GM23338 (cell line): ENCODE measurements around the gene CDC42BPA. TPM values are rescaled to one million over a fixed set of nuclear protein-coding genes. Genes with fewer than 3 reads are reported as not detected.

Experiments
- ATAC-seq: fragments of 200-7000 bp; cut with Tn5 transposase; 3 replicates; pipeline ENCODE4 v1.9.1; 2020
- DNase-seq: peaks from one replicate; pipeline ENCODE4 v3.0.0-alpha.2; 2015; ENCODE audit warnings: low spot score
- H2AFZ ChIP-seq: fragments of 200-600 bp; sonication (generic); 2 replicates; pipeline ENCODE4 v1.8.0; 2016; ENCODE audit warnings: antibody characterized with exemption, mild to moderate bottlenecking, moderate library complexity
- H3F3A ChIP-seq: fragments of 200-600 bp; sonication (generic); replicated peaks from 2 replicates; pipeline ENCODE4 v1.8.0; 2017; ENCODE audit warnings: antibody characterized with exemption, mixed run types, low read depth
- H3K27ac ChIP-seq: fragments of 200-600 bp; sonication (generic); 2 replicates; pipeline ENCODE4 v1.6.1; 2016; ENCODE audit warnings: low read depth
- H3K27me3 ChIP-seq: fragments of 200-600 bp; sonication (generic); 2 replicates; pipeline ENCODE4 v1.8.0; 2016; ENCODE audit warnings: mild to moderate bottlenecking, mixed run types, moderate library complexity; ENCODE audit not compliant: insufficient read depth
- H3K36me3 ChIP-seq: fragments of 200-600 bp; sonication (generic); 2 replicates; pipeline ENCODE4 v1.8.0; 2016; ENCODE audit warnings: mild to moderate bottlenecking; ENCODE audit not compliant: insufficient read depth
- H3K4me1 ChIP-seq: fragments of 200-600 bp; sonication (generic); 2 replicates; pipeline ENCODE4 v1.8.0; 2016; ENCODE audit warnings: mild to moderate bottlenecking, moderate library complexity; ENCODE audit not compliant: insufficient read depth
- H3K4me2 ChIP-seq: fragments of 200-600 bp; sonication (generic); 2 replicates; pipeline ENCODE4 v1.7.1; 2017; ENCODE audit warnings: mixed run types
- H3K4me3 ChIP-seq: fragments of 200-600 bp; sonication (generic); 2 replicates; pipeline ENCODE4 v1.6.1; 2016; ENCODE audit warnings: mixed run types
- H3K79me2 ChIP-seq: fragments of 200-600 bp; sonication (generic); replicated peaks from 2 replicates; pipeline ENCODE4 v1.8.0; 2017; ENCODE audit warnings: mild to moderate bottlenecking; ENCODE audit not compliant: insufficient read depth
- H3K9me2 ChIP-seq: fragments of 200-600 bp; sonication (generic); 2 replicates; pipeline ENCODE4 v1.8.0; 2017; ENCODE audit not compliant: insufficient read depth
- H4K20me1 ChIP-seq: fragments of 200-600 bp; sonication (generic); replicated peaks from 2 replicates; pipeline ENCODE4 v1.8.0; 2017; ENCODE audit warnings: mild to moderate bottlenecking; ENCODE audit not compliant: insufficient read depth
- H3K27ac Mint-ChIP-seq: 2 replicates; pipeline ENCODE4 v1.8.0; 2020; ENCODE audit warnings: inconsistent platforms, mild to moderate bottlenecking, moderate library complexity, mixed read lengths
- H3K27me3 Mint-ChIP-seq: 3 replicates; pipeline ENCODE4 v1.8.0; 2022; ENCODE audit warnings: low read depth, mild to moderate bottlenecking, moderate library complexity, mixed read lengths, inconsistent platforms; ENCODE audit not compliant: insufficient read depth, poor library complexity
- H3K36me3 Mint-ChIP-seq: 3 replicates; pipeline ENCODE4 v1.8.0; 2021; ENCODE audit warnings: low read depth, mild to moderate bottlenecking, inconsistent platforms, moderate library complexity, mixed read lengths
- H3K4me1 Mint-ChIP-seq: 3 replicates; pipeline ENCODE4 v1.8.0; 2020; ENCODE audit warnings: mild to moderate bottlenecking, inconsistent platforms, mixed read lengths
- H3K4me3 Mint-ChIP-seq: 3 replicates; pipeline ENCODE4 v1.8.0; 2021; ENCODE audit warnings: moderate library complexity, mild to moderate bottlenecking, inconsistent platforms, mixed read lengths
- H3K9me3 Mint-ChIP-seq: 3 replicates; pipeline ENCODE4 v1.8.0; 2020; ENCODE audit warnings: moderate library complexity, mild to moderate bottlenecking, inconsistent platforms, mixed read lengths
- CREB1 ChIP-seq: fragments of 250-450 bp; sonication (Bioruptor Pico); IDR thresholded peaks from 2 replicates; pipeline ENCODE4 v1.5.0; 2020; ENCODE audit warnings: low read depth, mild to moderate bottlenecking, moderate library complexity
- EZH2 ChIP-seq: fragments of 200-600 bp; sonication (generic); IDR thresholded peaks from one replicate; pipeline ENCODE4 v1.8.0; 2017; ENCODE audit warnings: antibody characterized with exemption, mild to moderate bottlenecking, low read depth; ENCODE audit not compliant: unreplicated experiment
- EZH2phosphoT487 ChIP-seq: fragments of 200-600 bp; sonication (generic); IDR thresholded peaks from one replicate; pipeline ENCODE4 v1.8.1; 2018; ENCODE audit warnings: antibody characterized with exemption; ENCODE audit not compliant: unreplicated experiment
- JUNB ChIP-seq: IDR thresholded peaks from one replicate; pipeline ENCODE4 v1.6.1; 2016; ENCODE audit warnings: antibody characterized with exemption; ENCODE audit not compliant: unreplicated experiment
- NANOG ChIP-seq: IDR thresholded peaks from 2 replicates; pipeline ENCODE4 v1.6.1; 2016; ENCODE audit warnings: antibody characterized with exemption, borderline replicate concordance
- STAT1 ChIP-seq: IDR thresholded peaks from one replicate; pipeline ENCODE4 v1.6.1; 2016; ENCODE audit warnings: antibody characterized with exemption; ENCODE audit not compliant: unreplicated experiment
- ZNF114 ChIP-seq: fragments of 250-450 bp; sonication (Bioruptor Pico); IDR thresholded peaks from 2 replicates; pipeline ENCODE4 v1.5.0; 2020; ENCODE audit warnings: mild to moderate bottlenecking, moderate library complexity
- ZNF331 ChIP-seq: fragments of 250-450 bp; sonication (Bioruptor Pico); IDR thresholded peaks from 2 replicates; pipeline ENCODE4 v1.5.0; 2020; ENCODE audit warnings: low read depth, mild to moderate bottlenecking, moderate library complexity
- polyA plus RNA-seq: library from polyadenylated mRNA; unstranded; fragments of >200 nt; fragmentation: Nextera tagmentation; extraction: Ambion mirVana; gene quantifications from 2 replicates; pipeline ENCODE4 v1.2.1, GENCODE V29; 2016
- total RNA-seq: library from RNA; depleted of rRNA; stranded (reverse); fragments of >200 nt; shearing (Covaris generic); gene quantifications from 2 replicates; pipeline ENCODE4 v1.2.3, GENCODE V29; 2014
- TF ChIP-seq, protein P1 (sequence below): IDR thresholded peaks from 2 replicates; pipeline ENCODE4 v1.6.1; 2016; ENCODE audit warnings: antibody characterized with exemption
- TF ChIP-seq, protein P2 (sequence below): fragments of 250-450 bp; sonication (Bioruptor Pico); IDR thresholded peaks from 2 replicates; pipeline ENCODE4 v1.5.0; 2020; ENCODE audit warnings: mild to moderate bottlenecking, moderate library complexity
- TF ChIP-seq, protein P3 (sequence below), 2 experiments: fragments of 200-600 bp in 1 of 2; sonication (generic) in 1 of 2; conservative IDR thresholded peaks; 2 replicates each; pipeline versions ENCODE4 v1.5.1 to v1.6.1; 2016 to 2017; ENCODE audit warnings: antibody characterized with exemption in 2 of 2, low read depth in 2 of 2, mild to moderate bottlenecking in 2 of 2, moderate library complexity in 1 of 2
- TF ChIP-seq, protein P4 (sequence below): IDR thresholded peaks from one replicate; pipeline ENCODE4 v1.6.1; 2018; ENCODE audit warnings: antibody characterized with exemption; ENCODE audit not compliant: unreplicated experiment

CDC42BPA gene
- total and polyA plus RNA-seq, 2 experiments from 2014 or later = 17.7 to 40.1 TPM

DNA sequence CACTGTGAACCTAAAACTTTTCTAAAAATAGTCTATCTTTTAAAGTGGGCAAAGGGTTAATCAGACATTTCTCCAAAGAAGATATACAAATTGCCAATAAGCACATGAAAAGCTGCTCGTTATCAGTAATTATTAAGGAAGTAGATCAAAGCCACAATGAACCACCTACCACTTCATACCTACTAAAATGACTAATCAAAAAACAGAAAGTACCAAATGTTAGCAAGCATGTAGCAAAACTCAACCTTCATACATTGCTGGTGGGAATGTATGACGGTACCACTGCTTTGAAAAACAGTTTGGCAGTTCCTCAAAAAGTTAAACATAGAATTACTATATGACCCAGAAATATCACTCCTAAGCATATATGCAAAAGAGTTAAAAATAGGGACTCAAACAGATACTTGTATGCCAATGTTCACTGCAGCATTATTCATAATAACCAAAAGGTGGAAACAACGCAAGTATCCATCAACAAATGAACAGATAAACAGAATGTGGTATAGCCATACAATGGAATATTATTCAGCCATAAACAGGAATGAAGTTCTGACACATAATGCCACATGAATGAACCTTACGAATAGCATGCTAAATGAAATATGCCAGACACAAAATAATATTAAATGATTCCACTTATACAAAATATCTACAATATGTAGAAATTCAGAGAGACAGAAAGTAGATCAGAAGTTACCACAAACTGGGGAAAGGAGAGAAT lies 21.1 kb downstream of the CDC42BPA start:
- no peak overlapping the region for H2AFZ ChIP-seq
- H3K4me2 ChIP-seq = no peak overlapping the region
- no peak for DNase-seq
- TF ChIP-seq NANOG (no peak), ZNF114 (CRISPR knock-in tag) (no peak), STAT1 (no peak), JUNB (no peak), CREB1 (CRISPR knock-in tag) (no peak), ZNF331 (CRISPR knock-in tag) (no peak), EZH2 (no peak), EZH2phosphoT487 (no peak)
- TF ChIP-seq, protein P1, sequence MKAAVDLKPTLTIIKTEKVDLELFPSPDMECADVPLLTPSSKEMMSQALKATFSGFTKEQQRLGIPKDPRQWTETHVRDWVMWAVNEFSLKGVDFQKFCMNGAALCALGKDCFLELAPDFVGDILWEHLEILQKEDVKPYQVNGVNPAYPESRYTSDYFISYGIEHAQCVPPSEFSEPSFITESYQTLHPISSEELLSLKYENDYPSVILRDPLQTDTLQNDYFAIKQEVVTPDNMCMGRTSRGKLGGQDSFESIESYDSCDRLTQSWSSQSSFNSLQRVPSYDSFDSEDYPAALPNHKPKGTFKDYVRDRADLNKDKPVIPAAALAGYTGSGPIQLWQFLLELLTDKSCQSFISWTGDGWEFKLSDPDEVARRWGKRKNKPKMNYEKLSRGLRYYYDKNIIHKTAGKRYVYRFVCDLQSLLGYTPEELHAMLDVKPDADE = no peak
- TF ChIP-seq, protein P2, sequence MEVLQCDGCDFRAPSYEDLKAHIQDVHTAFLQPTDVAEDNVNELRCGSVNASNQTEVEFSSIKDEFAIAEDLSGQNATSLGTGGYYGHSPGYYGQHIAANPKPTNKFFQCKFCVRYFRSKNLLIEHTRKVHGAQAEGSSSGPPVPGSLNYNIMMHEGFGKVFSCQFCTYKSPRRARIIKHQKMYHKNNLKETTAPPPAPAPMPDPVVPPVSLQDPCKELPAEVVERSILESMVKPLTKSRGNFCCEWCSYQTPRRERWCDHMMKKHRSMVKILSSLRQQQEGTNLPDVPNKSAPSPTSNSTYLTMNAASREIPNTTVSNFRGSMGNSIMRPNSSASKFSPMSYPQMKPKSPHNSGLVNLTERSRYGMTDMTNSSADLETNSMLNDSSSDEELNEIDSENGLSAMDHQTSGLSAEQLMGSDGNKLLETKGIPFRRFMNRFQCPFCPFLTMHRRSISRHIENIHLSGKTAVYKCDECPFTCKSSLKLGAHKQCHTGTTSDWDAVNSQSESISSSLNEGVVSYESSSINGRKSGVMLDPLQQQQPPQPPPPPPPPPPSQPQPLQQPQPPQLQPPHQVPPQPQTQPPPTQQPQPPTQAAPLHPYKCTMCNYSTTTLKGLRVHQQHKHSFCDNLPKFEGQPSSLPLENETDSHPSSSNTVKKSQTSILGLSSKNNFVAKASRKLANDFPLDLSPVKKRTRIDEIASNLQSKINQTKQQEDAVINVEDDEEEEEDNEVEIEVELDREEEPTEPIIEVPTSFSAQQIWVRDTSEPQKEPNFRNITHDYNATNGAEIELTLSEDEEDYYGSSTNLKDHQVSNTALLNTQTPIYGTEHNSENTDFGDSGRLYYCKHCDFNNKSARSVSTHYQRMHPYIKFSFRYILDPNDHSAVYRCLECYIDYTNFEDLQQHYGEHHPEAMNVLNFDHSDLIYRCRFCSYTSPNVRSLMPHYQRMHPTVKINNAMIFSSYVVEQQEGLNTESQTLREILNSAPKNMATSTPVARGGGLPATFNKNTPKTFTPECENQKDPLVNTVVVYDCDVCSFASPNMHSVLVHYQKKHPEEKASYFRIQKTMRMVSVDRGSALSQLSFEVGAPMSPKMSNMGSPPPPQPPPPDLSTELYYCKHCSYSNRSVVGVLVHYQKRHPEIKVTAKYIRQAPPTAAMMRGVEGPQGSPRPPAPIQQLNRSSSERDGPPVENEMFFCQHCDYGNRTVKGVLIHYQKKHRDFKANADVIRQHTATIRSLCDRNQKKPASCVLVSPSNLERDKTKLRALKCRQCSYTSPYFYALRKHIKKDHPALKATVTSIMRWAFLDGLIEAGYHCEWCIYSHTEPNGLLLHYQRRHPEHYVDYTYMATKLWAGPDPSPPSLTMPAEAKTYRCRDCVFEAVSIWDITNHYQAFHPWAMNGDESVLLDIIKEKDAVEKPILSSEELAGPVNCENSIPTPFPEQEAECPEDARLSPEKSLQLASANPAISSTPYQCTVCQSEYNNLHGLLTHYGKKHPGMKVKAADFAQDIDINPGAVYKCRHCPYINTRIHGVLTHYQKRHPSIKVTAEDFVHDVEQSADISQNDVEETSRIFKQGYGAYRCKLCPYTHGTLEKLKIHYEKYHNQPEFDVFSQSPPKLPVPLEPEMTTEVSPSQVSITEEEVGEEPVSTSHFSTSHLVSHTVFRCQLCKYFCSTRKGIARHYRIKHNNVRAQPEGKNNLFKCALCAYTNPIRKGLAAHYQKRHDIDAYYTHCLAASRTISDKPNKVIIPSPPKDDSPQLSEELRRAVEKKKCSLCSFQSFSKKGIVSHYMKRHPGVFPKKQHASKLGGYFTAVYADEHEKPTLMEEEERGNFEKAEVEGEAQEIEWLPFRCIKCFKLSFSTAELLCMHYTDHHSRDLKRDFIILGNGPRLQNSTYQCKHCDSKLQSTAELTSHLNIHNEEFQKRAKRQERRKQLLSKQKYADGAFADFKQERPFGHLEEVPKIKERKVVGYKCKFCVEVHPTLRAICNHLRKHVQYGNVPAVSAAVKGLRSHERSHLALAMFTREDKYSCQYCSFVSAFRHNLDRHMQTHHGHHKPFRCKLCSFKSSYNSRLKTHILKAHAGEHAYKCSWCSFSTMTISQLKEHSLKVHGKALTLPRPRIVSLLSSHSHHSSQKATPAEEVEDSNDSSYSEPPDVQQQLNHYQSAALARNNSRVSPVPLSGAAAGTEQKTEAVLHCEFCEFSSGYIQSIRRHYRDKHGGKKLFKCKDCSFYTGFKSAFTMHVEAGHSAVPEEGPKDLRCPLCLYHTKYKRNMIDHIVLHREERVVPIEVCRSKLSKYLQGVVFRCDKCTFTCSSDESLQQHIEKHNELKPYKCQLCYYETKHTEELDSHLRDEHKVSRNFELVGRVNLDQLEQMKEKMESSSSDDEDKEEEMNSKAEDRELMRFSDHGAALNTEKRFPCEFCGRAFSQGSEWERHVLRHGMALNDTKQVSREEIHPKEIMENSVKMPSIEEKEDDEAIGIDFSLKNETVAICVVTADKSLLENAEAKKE = no peak
- TF ChIP-seq, protein P3, sequence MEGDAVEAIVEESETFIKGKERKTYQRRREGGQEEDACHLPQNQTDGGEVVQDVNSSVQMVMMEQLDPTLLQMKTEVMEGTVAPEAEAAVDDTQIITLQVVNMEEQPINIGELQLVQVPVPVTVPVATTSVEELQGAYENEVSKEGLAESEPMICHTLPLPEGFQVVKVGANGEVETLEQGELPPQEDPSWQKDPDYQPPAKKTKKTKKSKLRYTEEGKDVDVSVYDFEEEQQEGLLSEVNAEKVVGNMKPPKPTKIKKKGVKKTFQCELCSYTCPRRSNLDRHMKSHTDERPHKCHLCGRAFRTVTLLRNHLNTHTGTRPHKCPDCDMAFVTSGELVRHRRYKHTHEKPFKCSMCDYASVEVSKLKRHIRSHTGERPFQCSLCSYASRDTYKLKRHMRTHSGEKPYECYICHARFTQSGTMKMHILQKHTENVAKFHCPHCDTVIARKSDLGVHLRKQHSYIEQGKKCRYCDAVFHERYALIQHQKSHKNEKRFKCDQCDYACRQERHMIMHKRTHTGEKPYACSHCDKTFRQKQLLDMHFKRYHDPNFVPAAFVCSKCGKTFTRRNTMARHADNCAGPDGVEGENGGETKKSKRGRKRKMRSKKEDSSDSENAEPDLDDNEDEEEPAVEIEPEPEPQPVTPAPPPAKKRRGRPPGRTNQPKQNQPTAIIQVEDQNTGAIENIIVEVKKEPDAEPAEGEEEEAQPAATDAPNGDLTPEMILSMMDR (conservative IDR thresholded peaks at IDR 0.05; ENCODE audit: low read depth in 2 of 2) = no peak
- TF ChIP-seq, protein P4, sequence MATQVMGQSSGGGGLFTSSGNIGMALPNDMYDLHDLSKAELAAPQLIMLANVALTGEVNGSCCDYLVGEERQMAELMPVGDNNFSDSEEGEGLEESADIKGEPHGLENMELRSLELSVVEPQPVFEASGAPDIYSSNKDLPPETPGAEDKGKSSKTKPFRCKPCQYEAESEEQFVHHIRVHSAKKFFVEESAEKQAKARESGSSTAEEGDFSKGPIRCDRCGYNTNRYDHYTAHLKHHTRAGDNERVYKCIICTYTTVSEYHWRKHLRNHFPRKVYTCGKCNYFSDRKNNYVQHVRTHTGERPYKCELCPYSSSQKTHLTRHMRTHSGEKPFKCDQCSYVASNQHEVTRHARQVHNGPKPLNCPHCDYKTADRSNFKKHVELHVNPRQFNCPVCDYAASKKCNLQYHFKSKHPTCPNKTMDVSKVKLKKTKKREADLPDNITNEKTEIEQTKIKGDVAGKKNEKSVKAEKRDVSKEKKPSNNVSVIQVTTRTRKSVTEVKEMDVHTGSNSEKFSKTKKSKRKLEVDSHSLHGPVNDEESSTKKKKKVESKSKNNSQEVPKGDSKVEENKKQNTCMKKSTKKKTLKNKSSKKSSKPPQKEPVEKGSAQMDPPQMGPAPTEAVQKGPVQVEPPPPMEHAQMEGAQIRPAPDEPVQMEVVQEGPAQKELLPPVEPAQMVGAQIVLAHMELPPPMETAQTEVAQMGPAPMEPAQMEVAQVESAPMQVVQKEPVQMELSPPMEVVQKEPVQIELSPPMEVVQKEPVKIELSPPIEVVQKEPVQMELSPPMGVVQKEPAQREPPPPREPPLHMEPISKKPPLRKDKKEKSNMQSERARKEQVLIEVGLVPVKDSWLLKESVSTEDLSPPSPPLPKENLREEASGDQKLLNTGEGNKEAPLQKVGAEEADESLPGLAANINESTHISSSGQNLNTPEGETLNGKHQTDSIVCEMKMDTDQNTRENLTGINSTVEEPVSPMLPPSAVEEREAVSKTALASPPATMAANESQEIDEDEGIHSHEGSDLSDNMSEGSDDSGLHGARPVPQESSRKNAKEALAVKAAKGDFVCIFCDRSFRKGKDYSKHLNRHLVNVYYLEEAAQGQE = no peak
- H3K36me3 ChIP-seq = no peaks in the 10 kb centered on the region
- no peak for ATAC-seq
- H3K4me1 ChIP-seq = peaks cover 7% of the 10 kb centered on the region
- H3K27me3 ChIP-seq = no peaks in the 10 kb centered on the region
- Mint-ChIP-seq H3K4me1 (peaks cover 6% of the 10 kb centered on the region; the same call in 2 of the 3 replicates), H3K4me3 (no peak overlapping the region), H3K27ac (no peak overlapping the region), H3K9me3 (no peaks in the 10 kb centered on the region; the same call in 2 of the 3 replicates), H3K27me3 (no peaks in the 10 kb centered on the region), H3K36me3 (peaks cover 3% of the 10 kb centered on the region; the same call in 2 of the 3 replicates)
- no peak overlapping the region for H3K4me3 ChIP-seq
- peaks cover 3% of the 10 kb centered on the region; the same call in 1 of the 2 replicates for H4K20me1 ChIP-seq
- H3K9me2 ChIP-seq = no peaks in the 10 kb centered on the region
- H3K27ac ChIP-seq = no peak overlapping the region
- no peaks in the 10 kb centered on the region for H3F3A ChIP-seq
- peaks cover 98% of the 10 kb centered on the region for H3K79me2 ChIP-seq
